ENCODE measurements around the gene PPIG.
"Not testable (repeated sequence)": the region's sequence is repeated elsewhere in the genome, so short reads cannot be mapped to it uniquely, and the experiment has no call there.

PPIG gene

GRCh38 chr2:169683425-169684134 is 99.4 kb downstream of the PPIG start:
- no peak overlapping the region for H3K27ac Mint-ChIP-seq
- H3K9me3 Mint-ChIP-seq, result peaks cover 11% of the 10 kb centered on the region
- intact Hi-C loops (cut with micrococcal nuclease), result no loop called here
- H3K4me1 Mint-ChIP-seq (ENCODE audit: low read depth), result no peaks in the 10 kb centered on the region
- H3K36me3 Mint-ChIP-seq (ENCODE audit: low read depth), result no peaks in the 10 kb centered on the region
- H3K27me3 Mint-ChIP-seq, result no peaks in the 10 kb centered on the region
- no peak overlapping the region for H3K4me3 Mint-ChIP-seq

GRCh38 chr2:169684135-169684565 is 100.0 kb downstream of the PPIG start:
- H3K36me3 Mint-ChIP-seq (ENCODE audit: low read depth), result no peaks in the 10 kb centered on the region
- H3K9me3 Mint-ChIP-seq, result peaks cover 16% of the 10 kb centered on the region
- no peaks in the 10 kb centered on the region for H3K27me3 Mint-ChIP-seq
- no peak overlapping the region for H3K4me3 Mint-ChIP-seq
- H3K4me1 Mint-ChIP-seq (ENCODE audit: low read depth), result no peaks in the 10 kb centered on the region
- no peak overlapping the region for H3K27ac Mint-ChIP-seq
- intact Hi-C loops (cut with micrococcal nuclease), result no loop called here

GRCh38 chr2:169684712-169685111 is 100.6 kb downstream of the PPIG start:
- H3K36me3 Mint-ChIP-seq (ENCODE audit: low read depth); H3K4me1 Mint-ChIP-seq (ENCODE audit: low read depth); H3K27ac Mint-ChIP-seq; H3K4me3 Mint-ChIP-seq; H3K27me3 Mint-ChIP-seq; intact Hi-C loops (cut with micrococcal nuclease): not testable (repeated sequence)
- H3K9me3 Mint-ChIP-seq, result peaks cover 16% of the 10 kb centered on the region

GRCh38 chr2:169686825-169687224 is 102.7 kb downstream of the PPIG start:
- H3K27me3 Mint-ChIP-seq; H3K36me3 Mint-ChIP-seq (ENCODE audit: low read depth); intact Hi-C loops (cut with micrococcal nuclease); H3K4me3 Mint-ChIP-seq; H3K4me1 Mint-ChIP-seq (ENCODE audit: low read depth); H3K27ac Mint-ChIP-seq: not testable (repeated sequence)
- H3K9me3 Mint-ChIP-seq, result peaks cover 20% of the 10 kb centered on the region

DNA sequence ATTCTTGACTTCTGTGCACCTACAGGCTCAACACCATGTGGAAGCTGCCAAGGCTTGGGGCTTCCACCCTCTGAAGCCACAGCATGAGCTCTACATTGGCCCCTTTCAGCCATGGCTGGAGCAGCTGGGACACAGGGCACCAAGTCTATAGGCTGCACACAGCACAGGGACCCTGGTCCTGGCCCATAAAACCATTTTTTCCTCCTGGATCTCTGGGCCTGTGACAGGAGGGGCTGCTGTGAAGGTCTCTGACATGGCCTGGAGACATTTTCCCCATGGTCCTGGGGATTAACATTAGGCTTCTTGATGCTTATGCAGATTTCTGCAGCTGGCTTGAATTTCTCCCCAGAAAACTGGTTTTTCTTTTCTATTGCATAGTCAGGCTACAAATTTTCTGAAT is 103.8 kb downstream of the PPIG start:
- H3K4me1 Mint-ChIP-seq (ENCODE audit: low read depth); H3K27me3 Mint-ChIP-seq; intact Hi-C loops (cut with micrococcal nuclease); H3K36me3 Mint-ChIP-seq (ENCODE audit: low read depth); H3K27ac Mint-ChIP-seq; H3K4me3 Mint-ChIP-seq: not testable (repeated sequence)
- H3K9me3 Mint-ChIP-seq, result peaks cover 20% of the 10 kb centered on the region

GRCh38 chr2:169690958-169691357 is 106.8 kb downstream of the PPIG start:
- Mint-ChIP-seq H3K4me1 (ENCODE audit: low read depth) (peaks cover 10% of the 10 kb centered on the region), H3K27me3 (peaks cover 9% of the 10 kb centered on the region), H3K36me3 (ENCODE audit: low read depth) (no peaks in the 10 kb centered on the region), H3K27ac (no peak overlapping the region), H3K9me3 (peaks cover 20% of the 10 kb centered on the region), H3K4me3 (no peak overlapping the region)
- intact Hi-C loops (cut with micrococcal nuclease), result no loop called here
